Retina (tissue), 1 donor: ENCODE measurements around the gene RAD21L1.
A peak's percentile ranks its signal among the peaks of the same experiment; 100 is the strongest.

Experiments
- DNase-seq: peaks from one replicate; pipeline ENCODE4 v3.0.0-alpha.2; 2016

Gene RAD21L1

DNA sequence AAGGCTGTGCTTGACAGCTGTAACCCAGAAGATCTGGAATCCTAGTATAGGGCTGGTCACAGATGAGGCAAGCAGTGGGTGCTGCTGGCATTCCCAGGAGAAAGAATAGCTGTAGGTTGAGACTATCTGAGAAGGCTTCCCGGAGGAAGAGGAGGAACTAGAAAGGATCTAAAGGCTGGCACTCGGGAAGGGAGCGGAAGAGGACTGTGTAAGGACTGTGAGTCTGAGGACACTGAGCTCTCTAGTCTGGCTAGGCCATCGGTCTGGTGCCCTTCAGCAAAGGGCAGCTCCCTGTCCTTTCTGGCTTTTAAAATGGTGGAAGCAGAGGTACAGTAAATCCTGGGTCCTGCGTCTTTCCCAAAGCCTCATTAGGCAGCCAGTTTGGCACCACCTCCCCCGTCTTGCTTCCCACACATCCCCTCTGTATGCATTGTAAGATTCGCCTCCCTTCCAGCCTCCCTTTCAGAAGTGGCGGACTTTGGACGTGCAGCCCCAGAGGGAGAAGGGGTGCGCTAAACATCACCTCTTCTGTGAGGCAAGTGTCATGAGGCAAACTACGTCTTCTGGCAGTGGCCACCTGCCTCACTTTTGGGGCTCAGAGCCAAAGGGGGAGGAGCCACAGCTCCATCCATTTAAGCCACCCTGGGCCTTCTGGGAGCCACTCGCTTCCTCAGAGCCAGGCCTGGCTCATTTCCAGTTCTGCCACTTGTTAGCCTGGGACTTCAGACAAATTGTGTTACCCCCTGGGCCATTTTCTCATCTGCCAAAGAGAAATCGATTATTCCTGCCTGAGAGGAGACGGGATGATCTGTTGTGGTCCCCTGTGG lies 48.9 kb downstream of the RAD21L1 start:
- peak; percentile 54 for DNase-seq

DNA sequence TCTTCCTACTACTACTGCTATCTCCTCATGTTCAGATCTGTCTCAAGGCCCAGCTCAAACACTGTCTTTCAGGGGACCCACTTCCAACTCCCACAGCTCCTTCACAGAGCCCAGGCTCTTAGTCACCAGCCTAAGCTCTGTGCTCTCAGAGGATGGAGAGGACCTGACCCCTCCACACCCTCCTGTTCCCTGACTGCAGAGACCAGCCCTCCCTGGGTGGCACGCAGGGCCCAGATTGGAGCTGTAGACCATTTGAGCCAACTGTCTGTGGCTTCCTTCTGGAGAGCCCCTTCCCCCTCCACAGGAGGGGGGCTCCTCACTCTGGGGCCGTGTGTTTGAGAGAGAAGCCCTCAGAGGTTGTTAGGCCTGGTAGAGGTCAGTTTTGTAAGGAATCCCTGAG lies 50.1 kb downstream of the RAD21L1 start:
- DNase-seq, result no peak

DNA sequence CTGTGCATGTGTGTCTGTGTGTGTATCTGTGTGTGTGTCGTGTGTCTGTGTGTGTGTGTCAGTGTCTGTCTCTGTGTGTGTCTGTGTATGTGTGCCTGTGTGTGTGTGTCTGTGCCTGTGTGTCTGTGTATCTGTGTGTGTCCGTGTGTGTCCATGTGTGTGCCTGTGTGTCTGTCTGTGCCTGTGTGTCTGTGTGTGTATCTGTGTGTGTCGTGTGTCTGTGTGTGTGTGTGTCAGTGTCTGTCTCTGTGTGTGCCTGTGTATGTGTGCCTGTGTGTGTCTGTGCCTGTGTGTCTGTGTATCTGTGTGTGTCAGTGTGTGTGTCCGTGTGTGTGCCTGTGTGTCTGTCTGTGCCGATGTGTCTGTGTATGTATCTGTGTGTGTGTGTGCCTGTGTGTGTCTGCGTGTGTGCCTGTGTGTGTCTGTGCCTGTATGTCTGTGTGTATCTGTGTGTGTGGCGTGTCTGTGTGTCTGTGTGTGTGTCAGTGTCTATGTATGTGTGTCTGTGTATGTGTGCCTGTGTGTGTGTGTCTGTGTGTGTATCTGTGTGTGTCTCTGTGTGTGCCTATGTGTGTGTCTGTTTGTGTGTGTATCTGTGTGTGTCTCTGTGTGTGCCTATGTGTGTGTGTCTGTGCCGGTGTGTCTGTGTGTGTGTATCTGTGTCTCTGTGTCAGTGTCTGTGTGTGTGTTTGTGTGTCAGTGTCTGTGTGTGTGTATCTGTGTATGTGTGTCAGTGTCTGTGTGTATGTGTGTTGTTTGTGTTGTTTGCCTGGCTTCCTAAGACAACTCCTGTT lies 51.9 kb downstream of the RAD21L1 start:
- no peak for DNase-seq

DNA sequence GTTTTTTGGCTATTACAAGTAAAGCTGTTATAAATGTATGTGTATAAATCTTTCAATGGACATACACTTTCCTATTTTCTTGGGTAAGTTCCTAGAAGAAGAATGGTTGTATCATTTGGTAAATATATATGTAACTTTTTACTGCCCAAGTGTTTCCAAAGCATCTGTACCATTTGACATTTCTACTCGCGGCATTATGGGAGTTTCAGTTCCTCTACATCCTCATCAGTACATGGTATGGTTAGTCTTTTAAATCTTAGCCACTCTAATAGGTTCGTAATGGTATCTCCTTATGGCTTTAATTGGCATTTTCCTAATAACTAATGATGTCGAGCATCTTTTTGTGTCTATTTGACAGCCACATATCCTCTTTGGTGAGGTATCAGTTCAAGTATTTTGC lies 53.1 kb downstream of the RAD21L1 start:
- DNase-seq, result no peak

DNA sequence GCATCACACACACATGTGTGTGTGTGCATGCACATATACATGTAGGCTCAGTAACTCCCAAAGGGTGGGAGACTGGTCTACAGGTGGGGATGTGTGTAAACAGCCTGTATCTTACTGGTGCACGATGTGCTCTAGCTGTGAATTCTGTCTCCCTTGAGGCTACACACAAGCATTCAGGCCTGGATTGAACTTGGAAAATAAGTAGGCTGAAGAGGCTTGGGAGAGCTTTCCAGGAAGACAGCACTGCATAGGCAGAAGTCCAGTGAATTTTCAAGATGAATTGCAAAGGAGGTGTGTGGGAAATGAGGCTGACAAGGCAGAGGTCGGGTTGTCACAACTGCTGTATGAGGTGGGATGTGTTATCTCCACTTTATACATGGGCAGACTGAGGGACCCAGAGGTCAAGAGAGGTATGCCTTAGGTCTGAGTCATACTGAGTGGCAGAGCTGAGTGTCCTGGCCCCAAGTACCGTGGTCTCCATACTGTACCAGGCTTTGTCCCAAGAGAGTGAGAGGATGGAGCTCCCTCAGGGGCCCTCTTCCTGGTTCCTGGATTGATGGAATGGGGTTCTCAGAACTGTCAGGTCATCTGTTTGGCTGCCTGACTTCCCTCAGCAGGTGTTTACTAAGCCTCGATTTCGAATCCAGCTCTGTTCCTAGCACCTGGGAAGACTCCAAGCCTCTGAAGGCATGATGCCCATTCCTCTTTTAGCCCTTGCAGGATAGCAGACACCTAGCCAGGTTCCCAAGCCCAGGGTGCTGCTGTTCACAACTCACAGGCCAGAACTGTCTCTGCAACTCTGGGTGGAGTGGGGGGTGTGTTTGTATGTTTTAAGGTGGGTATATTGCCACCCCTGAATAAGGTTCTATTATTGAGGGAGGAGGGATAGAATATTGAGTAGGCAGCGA lies 54.6 kb downstream of the RAD21L1 start:
- no peak for DNase-seq

DNA sequence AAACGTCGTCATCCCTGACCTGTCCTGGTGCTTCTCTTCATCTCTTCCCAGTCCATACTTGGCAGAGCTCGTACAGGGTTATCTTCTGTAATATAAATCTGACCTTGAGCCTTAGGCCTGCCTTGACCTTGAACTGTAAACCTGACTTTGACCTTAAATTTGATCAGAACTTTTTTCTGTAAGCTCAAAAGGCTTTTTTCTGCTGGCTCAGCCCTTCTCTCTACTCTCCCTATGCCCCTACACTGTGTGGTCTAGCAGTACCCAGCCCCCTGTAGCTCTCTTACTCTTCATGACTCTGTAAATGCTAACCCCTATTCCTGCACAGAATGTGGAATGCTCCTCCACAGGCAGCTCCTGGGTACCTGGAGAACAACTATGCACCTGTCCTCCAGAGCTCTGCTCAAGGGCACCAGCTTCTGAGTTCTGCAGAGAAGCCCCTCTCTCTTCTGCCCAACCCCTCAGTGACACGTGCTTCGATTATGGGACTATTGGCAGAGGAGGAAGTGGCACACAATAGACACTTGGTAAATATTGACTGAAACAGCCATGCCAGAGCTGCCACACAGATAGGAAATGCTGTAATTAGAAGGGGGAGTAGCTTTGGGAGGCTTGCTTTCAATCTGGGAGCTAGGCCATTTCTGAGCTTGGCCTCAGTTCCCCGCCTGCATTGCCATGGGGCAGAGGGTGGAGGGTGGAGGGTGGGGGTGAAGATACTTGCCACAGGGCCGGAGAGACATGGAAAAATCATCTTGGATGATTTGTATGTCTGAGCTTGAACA lies 55.6 kb downstream of the RAD21L1 start:
- DNase-seq, result no peak

DNA sequence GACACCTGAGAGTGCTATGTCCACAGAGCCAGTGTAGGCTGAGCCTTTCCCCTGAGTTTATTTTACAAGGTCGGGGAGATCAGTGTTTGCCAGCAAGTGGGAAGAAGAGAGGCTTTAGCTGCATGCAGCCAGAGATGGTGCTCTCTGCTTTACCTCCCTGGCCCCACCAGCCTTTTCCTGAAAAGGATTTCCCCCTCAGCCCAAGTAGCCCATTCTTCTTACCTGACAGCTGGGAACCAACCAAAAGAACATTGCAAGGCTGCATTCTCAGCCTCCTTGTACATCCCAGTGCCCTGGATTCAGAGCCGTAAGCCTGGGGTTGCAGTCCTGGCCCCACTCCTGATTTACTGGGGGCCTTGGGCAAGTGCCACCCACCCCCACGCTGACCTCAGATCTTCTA lies 57.1 kb downstream of the RAD21L1 start:
- DNase-seq, result no peak

DNA sequence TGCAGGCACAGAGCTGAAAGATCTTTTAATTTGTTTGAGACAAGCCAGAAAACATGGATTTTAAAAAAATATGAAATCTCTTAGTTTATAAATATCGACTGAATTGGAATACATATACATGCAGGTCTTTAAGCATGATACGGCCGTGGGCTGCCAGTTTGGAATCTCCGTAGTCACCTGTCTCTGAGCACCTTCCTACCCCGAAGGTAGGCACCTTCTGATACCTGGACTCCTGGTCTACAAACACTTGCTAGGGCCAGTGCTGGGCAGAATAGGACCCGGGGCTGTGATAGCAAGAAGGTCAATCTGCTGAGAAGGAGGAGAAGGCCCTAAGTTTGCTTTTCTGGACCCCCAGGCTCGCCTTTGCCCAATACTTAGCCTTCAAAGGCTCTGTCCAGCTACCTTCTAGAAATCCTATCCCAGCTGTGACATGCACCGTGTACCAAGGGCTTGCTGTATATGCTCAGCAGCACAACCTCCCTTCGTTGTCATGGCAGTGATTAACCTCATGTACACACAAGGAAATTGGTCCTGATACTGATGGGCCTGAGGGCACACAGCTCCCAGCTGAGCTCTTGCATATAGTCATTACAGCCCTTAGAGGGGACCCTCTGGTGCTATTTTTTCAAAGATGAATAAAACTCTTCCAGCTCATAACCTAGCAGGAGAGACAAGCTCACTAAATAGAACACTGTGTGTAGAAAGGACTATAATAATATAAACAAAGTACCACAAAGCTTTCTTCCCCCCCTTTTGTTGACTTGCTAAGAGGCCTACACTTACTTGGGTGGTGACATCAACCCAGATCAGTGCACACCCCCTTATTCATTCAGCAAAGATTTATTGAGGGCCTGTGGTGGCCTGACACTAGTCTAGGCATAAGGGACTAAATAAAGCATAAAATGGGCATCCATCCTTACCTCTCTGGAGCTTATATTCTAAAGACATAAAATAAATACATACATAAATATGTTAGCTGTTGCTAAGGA lies 58.0 kb downstream of the RAD21L1 start:
- DNase-seq, result no peak

DNA sequence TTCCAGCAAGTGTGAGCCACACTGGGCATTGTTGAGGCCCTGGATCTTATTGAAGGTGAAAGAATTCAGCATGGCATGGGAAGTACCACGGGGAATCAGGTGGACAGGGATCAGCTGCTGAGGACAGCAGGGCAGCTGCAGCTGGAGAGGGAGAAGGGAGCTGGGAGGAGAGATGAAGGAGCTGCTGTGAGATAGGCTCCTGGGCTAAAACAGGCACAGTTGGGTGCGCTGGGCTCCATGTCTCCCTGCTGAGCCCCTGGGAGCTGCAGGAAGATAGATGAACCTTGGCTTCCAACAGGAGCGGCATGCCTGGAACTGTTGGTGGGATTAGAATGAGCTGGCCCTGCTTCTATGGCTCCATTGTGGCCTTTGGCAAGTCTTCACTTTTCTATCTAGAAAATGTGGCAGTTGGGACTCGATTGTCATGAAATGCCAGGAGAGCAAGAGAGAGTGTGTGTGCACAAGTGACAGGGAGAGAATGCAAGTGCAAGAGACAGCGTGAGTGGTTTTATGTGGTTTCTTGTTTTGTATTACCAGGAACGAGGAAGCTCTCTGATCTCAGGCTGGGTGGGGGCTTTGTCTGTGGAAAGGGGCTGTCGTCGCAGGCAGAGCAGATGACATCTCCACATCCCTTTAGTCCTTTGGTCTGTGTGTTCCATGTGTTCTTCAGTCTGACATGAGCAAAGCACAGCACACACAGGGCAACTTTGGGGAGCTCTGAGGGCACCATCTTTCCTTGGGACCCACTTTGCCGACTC lies 60.6 kb downstream of the RAD21L1 start:
- DNase-seq, result no peak

DNA sequence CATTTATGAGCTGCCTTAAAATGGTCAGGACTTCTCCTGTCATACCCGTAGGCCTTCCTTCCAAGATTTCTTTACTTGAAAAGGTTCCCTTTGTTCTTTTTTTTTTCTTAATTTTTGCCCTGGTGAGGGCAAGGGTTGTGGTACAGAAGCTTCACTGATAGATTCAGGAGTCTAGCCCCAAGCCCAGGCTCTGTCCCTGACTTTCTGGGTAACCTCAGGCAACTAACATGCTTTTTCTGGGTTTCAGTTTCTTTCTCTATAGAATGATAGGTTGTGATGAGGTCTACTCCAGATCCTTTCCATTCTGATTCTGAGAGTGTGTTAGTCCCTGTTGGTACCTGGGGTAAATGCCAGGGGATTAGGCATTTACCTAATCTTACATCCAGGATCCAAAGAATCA lies 61.5 kb downstream of the RAD21L1 start:
- DNase-seq, result no peak

DNA sequence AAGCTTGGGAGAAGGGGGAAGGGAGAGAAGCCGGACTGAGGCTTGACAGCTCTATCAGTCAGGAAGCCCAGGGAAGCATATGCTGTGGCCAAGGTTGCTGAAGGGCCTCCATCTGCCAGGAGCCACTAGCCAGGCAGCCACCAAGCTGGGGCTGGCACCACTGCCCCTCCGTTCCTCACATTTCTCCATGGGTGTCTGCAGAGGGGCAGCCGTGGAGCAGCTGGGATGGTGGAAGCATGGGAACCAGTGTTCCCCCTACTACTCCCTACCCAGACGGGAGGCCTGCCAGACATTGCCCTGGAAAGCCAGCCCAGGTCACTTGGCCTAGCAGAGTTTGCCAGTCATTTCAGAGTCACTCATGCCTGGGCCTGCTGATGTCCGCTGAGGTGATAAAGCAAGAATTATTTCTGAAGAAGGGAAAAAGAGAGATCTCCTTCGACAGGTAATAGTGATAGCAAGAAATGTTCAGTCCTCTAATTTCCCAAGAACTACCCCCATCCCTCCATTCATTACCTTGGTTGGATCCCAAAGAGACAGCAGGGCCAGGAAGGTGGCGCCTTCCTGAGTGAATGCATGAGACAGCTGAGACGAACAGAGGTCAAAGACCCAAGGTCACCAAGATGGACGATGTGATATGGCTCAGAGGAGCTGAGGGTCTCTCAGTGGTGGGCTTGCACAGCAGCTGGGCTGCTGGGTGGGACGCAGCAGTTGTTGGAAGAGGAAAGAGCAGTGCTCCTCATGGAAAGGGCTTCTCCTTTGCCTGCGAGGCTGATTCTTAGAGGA lies 62.1 kb downstream of the RAD21L1 start:
- no peak for DNase-seq

DNA sequence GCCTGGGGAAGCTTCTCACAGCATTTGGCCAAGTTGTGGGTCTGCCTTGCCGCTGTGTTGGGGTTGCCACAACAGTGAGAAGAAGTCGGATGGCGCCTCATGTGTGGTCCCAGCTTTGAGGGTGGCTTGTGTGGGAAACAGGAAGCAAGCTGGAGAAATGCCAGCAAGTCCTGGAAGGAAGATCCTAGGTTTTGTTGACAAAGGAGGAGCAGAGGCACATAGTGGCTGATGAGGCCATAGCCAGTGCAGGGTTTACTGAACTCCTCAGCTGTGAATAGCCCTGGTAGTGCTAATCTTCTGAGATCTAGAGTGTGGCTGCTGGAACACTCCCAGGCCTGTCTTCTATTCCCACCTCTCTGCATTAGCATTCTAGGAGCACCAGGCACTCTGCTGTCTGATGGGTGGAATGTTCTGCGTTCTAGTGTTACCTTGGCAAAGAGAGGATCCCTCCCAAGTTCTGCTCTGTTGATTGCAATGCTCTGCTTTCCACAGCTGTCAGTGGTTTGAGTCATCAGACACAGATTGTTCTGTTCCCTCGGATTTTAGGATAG lies 65.4 kb downstream of the RAD21L1 start:
- DNase-seq, result no peak

DNA sequence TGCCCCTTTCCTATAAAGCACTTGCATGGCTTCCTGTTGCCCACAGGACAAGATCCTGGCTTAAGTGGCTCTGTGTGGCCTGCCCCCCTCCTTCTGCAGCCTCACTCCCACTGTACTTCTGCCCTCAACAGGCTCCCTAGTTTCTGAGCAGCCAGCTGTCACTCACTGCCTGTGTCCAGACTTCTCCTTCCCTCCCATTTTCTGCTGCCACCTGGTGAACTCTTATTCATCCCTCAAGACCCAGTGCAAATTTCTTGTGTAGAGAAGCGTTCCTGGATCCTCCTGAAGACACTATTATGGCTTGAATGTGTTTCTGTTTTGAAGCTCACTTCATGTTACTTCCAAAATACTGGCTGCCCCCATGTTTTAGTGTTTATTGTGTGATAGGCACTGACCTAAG lies 66.8 kb downstream of the RAD21L1 start:
- DNase-seq, result no peak

DNA sequence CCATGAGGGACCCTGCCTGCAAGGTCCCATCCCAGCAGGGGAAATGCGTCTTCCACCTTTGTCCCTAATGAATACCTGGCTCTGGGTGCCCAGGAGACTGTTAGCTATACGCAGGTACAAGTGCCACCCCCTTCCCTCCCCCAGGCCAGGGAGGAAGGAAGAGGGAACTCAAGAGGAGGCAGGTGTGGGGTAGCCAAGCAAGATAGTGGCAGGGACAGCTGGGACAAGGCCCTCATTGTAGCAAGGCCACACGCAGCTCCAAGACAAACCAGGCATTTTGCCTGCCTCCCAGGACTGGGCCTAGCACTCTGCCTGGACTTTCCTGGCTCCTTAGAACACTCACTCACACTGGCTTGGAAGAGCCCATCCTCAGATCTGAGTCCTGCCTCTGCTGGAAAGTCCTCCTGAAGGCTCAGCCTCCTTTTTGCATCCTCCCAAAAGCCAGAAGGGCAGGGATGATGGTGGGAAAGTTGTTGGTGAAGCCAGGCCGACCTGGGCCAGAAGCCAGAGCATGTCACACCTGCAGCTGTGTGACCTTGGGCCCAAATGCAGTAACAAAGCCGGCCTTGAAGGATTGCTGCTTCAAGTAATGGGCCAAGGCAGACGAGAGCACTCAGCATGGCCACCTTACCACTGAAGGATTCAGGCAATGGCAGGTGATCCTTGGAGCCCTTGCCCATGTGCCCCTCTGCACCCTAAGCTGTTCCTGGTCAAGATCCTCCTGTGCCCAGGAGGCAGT lies 68.0 kb downstream of the RAD21L1 start:
- no peak for DNase-seq

DNA sequence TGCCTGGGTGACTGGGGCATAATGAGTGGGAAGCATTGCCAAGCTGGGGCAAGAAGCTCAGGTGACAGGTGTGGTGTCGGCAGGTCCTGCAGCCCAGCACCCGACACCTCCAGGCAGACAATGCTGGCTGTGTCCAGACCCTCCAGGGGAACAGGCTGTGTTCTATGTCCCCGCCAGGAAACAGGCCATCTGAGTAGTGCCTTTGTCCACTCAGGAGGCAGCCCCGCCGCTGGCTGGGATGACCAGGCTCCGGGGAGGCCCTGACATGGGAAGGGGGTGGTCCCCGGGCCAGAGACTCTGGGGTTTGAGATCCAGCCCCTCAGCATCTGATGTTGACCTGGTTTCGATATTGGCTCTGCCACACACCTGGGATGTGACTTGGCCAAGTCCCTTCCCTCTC lies 68.7 kb downstream of the RAD21L1 start:
- no peak for DNase-seq

DNA sequence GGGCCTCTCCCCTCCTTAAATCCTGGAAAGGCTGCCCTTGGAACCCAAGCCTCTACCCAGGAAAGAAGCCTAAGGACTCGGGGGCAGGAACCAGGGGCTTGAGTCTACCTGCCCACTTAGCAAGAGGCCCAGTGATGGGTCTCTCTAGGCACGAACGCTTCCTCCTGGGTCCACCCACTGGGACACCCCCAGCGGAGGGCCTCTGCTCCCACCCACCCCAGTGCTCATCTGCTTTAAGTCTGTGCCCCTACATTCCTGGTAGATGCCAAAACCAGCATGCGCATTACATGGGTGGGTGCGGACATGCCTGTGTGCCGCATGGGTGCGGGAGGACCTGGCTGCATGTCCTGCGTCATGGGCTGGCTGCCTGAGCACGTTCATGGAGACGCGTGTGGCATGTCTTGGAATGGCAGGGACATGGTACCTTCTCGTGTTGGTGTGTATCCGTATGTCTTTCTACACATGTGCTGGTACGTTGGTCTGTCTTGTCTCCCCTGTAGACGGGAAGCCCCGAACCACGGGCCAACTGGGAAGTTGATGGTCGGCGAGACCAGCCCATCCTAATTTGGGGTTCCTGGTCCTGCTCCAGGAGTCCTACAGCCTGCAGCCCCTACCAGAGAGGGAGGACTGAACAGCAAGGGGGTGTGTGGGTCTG lies 69.6 kb downstream of the RAD21L1 start:
- DNase-seq, result no peak

DNA sequence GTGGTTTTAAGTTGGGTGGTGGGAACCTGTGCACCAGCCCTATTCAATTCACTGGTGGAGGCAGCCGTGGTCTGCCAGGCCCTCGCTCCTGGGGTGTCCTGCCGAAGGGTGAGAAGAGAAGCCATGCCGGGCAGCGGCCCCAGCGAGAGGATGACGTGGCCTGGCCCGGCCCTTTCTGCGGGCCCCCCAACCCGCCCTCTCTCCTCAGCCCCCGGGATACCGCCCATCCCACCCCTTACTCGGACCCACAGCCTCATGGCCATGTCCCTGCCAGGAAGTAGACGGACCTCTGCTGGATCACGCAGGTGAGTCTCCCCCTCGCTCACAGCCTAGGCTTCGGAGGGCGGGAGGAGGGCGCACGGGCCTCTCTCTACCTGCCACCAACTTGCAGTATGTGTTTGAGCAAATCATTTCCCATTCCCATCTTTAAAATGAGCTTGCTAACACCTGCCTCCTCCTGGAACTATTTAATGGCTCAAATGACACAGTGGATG lies 70.3 kb downstream of the RAD21L1 start:
- DNase-seq, result no peak

DNA sequence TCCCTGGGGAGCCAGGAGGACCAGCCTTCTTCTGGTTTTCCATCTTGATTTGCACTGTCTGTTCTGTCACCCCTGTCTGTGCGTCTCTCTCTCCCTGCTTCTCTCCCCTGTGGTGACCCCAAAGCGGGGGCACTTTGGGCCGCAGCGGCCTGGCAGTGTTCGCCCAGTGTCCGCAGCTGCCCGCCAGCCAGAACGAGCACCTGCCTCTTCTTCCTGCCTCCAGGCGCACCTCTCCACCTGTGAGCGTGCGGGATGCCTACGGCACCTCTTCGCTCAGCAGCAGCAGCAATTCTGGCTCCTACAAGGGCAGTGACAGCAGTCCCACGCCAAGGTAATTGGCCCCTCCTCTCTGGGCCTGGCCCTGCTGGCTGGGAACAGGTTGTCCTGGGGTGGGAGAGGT lies 71.1 kb downstream of the RAD21L1 start:
- no peak for DNase-seq
